IMR-90 (cell line): Measurements from ENCODE around the gene RBFOX1. TPM values are rescaled to one million over a fixed set of nuclear protein-coding genes. Genes with fewer than 3 reads are reported as not detected.

Experiments used
- ATAC-seq: fragments of 200-7000 bp; cut with Tn5 transposase; 2 replicates; pipeline ENCODE4 v1.9.1; 2020; ENCODE audit warnings: low read depth, mild to moderate bottlenecking, moderate library complexity
- BruUV-seq: library from RNA; stranded (reverse); fragments of 400-500 nt; replicated peaks from 2 replicates; lab custom pipeline; 2021; lab: Mats Ljungman, UMichigan
- CTCF ChIA-PET: fragments of 300-600 bp; formaldehyde crosslinking; extraction: SDS; loops from one replicate; lab custom pipeline; 2021; ENCODE audit warnings: antibody characterized with exemption; lab: Yijun Ruan, JAX
- POLR2A ChIA-PET: fragments of 300-600 bp; sonication (Branson Sonifier 250); formaldehyde crosslinking; loops from one replicate; lab custom pipeline; 2022; ENCODE audit warnings: antibody characterized with exemption; ENCODE audit not compliant: unreplicated experiment; lab: Charles Lee
- DNase-seq: peaks from one replicate; pipeline ENCODE4 v3.0.0; 2013
- H2AFZ ChIP-seq: replicated peaks from 2 replicates; pipeline ENCODE3; 2013; ENCODE audit warnings: low read length, mild to moderate bottlenecking; ENCODE audit not compliant: poor library complexity
- H2AK5ac ChIP-seq: 2 replicates; pipeline ENCODE4 v1.6.1; 2013; ENCODE audit warnings: low read depth, low read length, inconsistent platforms
- H2AK9ac ChIP-seq: replicated peaks from 2 replicates; pipeline ENCODE3; 2013; ENCODE audit warnings: mild to moderate bottlenecking, low read depth, low read length, moderate library complexity; ENCODE audit not compliant: poor library complexity
- H2BK120ac ChIP-seq: 2 replicates; pipeline ENCODE4 v1.6.1; 2013; ENCODE audit warnings: low read depth, low read length, inconsistent platforms
- H2BK15ac ChIP-seq: 3 replicates; pipeline ENCODE4 v1.6.1; 2013; ENCODE audit warnings: low read depth, low read length, inconsistent platforms
- H2BK20ac ChIP-seq: 2 replicates; pipeline ENCODE4 v1.6.1; 2013; ENCODE audit warnings: low read depth, mild to moderate bottlenecking, inconsistent platforms, low read length, moderate library complexity
- H2BK5ac ChIP-seq: 2 replicates; pipeline ENCODE4 v1.6.1; 2013; ENCODE audit warnings: mild to moderate bottlenecking, low read depth, low read length, inconsistent platforms; ENCODE audit not compliant: poor library complexity, severe bottlenecking
- H3K14ac ChIP-seq: replicated peaks from 2 replicates; pipeline ENCODE4 v1.6.1; 2013; ENCODE audit warnings: low read depth, low read length, inconsistent platforms
- H3K18ac ChIP-seq: 2 replicates; pipeline ENCODE4 v1.6.1; 2013; ENCODE audit warnings: low read depth, low read length, control low read depth
- H3K23ac ChIP-seq: 2 replicates; pipeline ENCODE4 v1.6.1; 2013; ENCODE audit warnings: low read depth, low read length, inconsistent platforms
- H3K27ac ChIP-seq: 2 replicates; pipeline ENCODE4 v1.5.1; 2013; ENCODE audit warnings: mild to moderate bottlenecking, control low read depth, low read length; ENCODE audit not compliant: insufficient read depth
- H3K27me3 ChIP-seq: 2 replicates; pipeline ENCODE4 v1.6.1; 2013; ENCODE audit warnings: low read length; ENCODE audit not compliant: control insufficient read depth, insufficient read depth
- H3K36me3 ChIP-seq: 2 replicates; pipeline ENCODE4 v1.6.1; 2013; ENCODE audit warnings: low read length, mixed read lengths; ENCODE audit not compliant: control insufficient read depth, insufficient read depth
- H3K4ac ChIP-seq: 2 replicates; pipeline ENCODE4 v1.6.1; 2013; ENCODE audit warnings: low read depth, low read length, inconsistent platforms
- H3K4me1 ChIP-seq: 2 replicates; pipeline ENCODE4 v1.6.1; 2013; ENCODE audit warnings: low read length, mixed read lengths; ENCODE audit not compliant: control insufficient read depth, insufficient read depth
- H3K4me2 ChIP-seq: 2 replicates; pipeline ENCODE4 v1.6.1; 2013; ENCODE audit warnings: low read depth, mild to moderate bottlenecking, control low read depth, low read length, moderate library complexity
- H3K4me3 ChIP-seq: 2 replicates; pipeline ENCODE4 v1.5.1; 2013; ENCODE audit warnings: low read depth, mild to moderate bottlenecking, control low read depth, low read length, moderate library complexity; ENCODE audit not compliant: insufficient read depth
- H3K56ac ChIP-seq: 2 replicates; pipeline ENCODE4 v1.6.1; 2013; ENCODE audit warnings: low read length, inconsistent platforms; ENCODE audit not compliant: insufficient read depth; ENCODE audit errors: extremely low read depth
- H3K79me1 ChIP-seq, 2 experiments: 2 replicates each; pipeline ENCODE4 v1.6.1; 2013; ENCODE audit warnings: low read length in 2 of 2, inconsistent platforms in 1 of 2, low read depth in 1 of 2
- H3K9ac ChIP-seq: 2 replicates; pipeline ENCODE4 v1.6.1; 2013; ENCODE audit warnings: low read depth, low read length, control low read depth
- H3K9me1 ChIP-seq: 2 replicates; pipeline ENCODE4 v1.6.1; 2013; ENCODE audit warnings: low read length, inconsistent platforms; ENCODE audit not compliant: insufficient read depth
- H3K9me3 ChIP-seq: 2 replicates; pipeline ENCODE4 v1.6.1; 2013; ENCODE audit warnings: low read length; ENCODE audit not compliant: control insufficient read depth, insufficient read depth
- H4K20me1 ChIP-seq: 2 replicates; pipeline ENCODE4 v1.6.1; 2013; ENCODE audit warnings: low read length, inconsistent platforms; ENCODE audit not compliant: insufficient read depth
- H4K5ac ChIP-seq: 2 replicates; pipeline ENCODE4 v1.6.1; 2013; ENCODE audit warnings: mild to moderate bottlenecking, low read depth, low read length, control low read depth
- H4K8ac ChIP-seq, 2 experiments: 2 replicates each; pipeline ENCODE4 v1.6.1; 2013; ENCODE audit warnings: low read depth in 2 of 2, low read length in 2 of 2, control low read depth in 1 of 2, inconsistent platforms in 1 of 2
- H4K91ac ChIP-seq: 2 replicates; pipeline ENCODE4 v1.6.1; 2013; ENCODE audit warnings: low read depth, low read length, inconsistent platforms; ENCODE audit not compliant: insufficient read depth
- BHLHE40 ChIP-seq: fragments of 150-350 bp; IDR thresholded peaks from 2 replicates; pipeline ENCODE4 v1.6.1; 2016; ENCODE audit warnings: mild to moderate bottlenecking, low read depth, low read length
- CEBPB ChIP-seq: IDR thresholded peaks from 2 replicates; pipeline ENCODE4 v1.6.1; 2012; ENCODE audit warnings: low read depth, low read length, improper control_type of control experiment
- CHD1 ChIP-seq: IDR thresholded peaks from 2 replicates; pipeline ENCODE4 v1.6.1; 2012; ENCODE audit warnings: low read depth, low read length, improper control_type of control experiment
- CTCF ChIP-seq: conservative IDR thresholded peaks from 2 replicates; pipeline ENCODE4 v1.5.1; 2012; ENCODE audit warnings: mild to moderate bottlenecking, low read depth, low read length, improper control_type of control experiment
- ELK1 ChIP-seq: fragments of 150-350 bp; IDR thresholded peaks from 2 replicates; pipeline ENCODE4 v1.6.1; 2016; ENCODE audit warnings: low read depth, mild to moderate bottlenecking, low read length, moderate library complexity, borderline replicate concordance
- FOS ChIP-seq: fragments of 150-350 bp; IDR thresholded peaks from 2 replicates; pipeline ENCODE4 v1.6.1; 2016; ENCODE audit warnings: low read depth, low read length
- MAFK ChIP-seq: IDR thresholded peaks from 2 replicates; pipeline ENCODE4 v1.6.1; 2012; ENCODE audit warnings: low read depth, low read length, improper control_type of control experiment
- MAZ ChIP-seq: IDR thresholded peaks from 2 replicates; pipeline ENCODE4 v1.6.1; 2012; ENCODE audit warnings: low read depth, mild to moderate bottlenecking, low read length, improper control_type of control experiment, moderate library complexity, borderline replicate concordance
- NFE2L2 ChIP-seq: fragments of 150-350 bp; IDR thresholded peaks from 2 replicates; pipeline ENCODE4 v1.6.1; 2016; ENCODE audit warnings: low read depth, mild to moderate bottlenecking, low read length
- POLR2A ChIP-seq: IDR thresholded peaks from 2 replicates; pipeline ENCODE4 v1.6.1; 2012; ENCODE audit warnings: mild to moderate bottlenecking, low read depth, low read length
- RAD21 ChIP-seq: IDR thresholded peaks from 2 replicates; pipeline ENCODE4 v1.6.1; 2012; ENCODE audit warnings: low read length, improper control_type of control experiment
- RFX5 ChIP-seq: IDR thresholded peaks from 2 replicates; pipeline ENCODE4 v1.8.0; 2012; ENCODE audit warnings: low read depth, mild to moderate bottlenecking, low read length, moderate library complexity
- SMC3 ChIP-seq: fragments of 150-350 bp; IDR thresholded peaks from 2 replicates; pipeline ENCODE4 v1.6.1; 2016; ENCODE audit warnings: low read depth, mild to moderate bottlenecking, antibody characterized with exemption, low read length, moderate library complexity
- USF2 ChIP-seq: fragments of 150-350 bp; IDR thresholded peaks from 2 replicates; pipeline ENCODE4 v1.6.1; 2017; ENCODE audit warnings: mild to moderate bottlenecking, antibody characterized with exemption, low read length, low read depth
- WGBS, 2 experiments: methylation state at CpG; one replicate each; pipeline versions ENCODE4 v1.1.5 to v1.1.7; 2013; ENCODE audit warnings: missing lambda C conversion rate in 2 of 2; ENCODE audit not compliant: insufficient read length in 1 of 2; ENCODE audit errors: extremely low coverage in 2 of 2; 5-methylcytosine and 5-hydroxymethylcytosine counted together
- dilution Hi-C: fragments of 300-500 bp; cut with HindIII; formaldehyde crosslinking; loops from one replicate; pipeline ENCODE4 v1.14.3; 2018; ENCODE audit warnings: low sequenced_read_pairs; ENCODE audit not compliant: unreplicated experiment
- in situ Hi-C: fragments of 300-500 bp; cut with MboI; formaldehyde crosslinking; loops from 3 replicates; pipeline ENCODE4 v1.14.3; 2019; ENCODE audit warnings: low sequenced_read_pairs, inconsistent platforms, mixed read lengths
- intact Hi-C: fragments of 100-400 bp; cut with micrococcal nuclease; formaldehyde crosslinking; loops from 2 replicates; pipeline ENCODE4 v1.10.0; 2022
- polyA plus RNA-seq, 3 experiments: library from polyadenylated mRNA; depleted of rRNA; stranded (reverse); fragments of >200 nt; gene quantifications; 2 replicates each; pipeline ENCODE4 v1.2.3, GENCODE V29; 2012; ENCODE audit warnings: low replicate concordance in 1 of 3
- total RNA-seq: library from RNA; depleted of rRNA; stranded (reverse); fragments of >200 nt; gene quantifications from 2 replicates; pipeline ENCODE4 v1.2.3, GENCODE V29; 2012

The RBFOX1 gene
- total and polyA plus RNA-seq, 2 of the 4 experiments (the other 2 are of a cell fraction), result not detected

DNA sequence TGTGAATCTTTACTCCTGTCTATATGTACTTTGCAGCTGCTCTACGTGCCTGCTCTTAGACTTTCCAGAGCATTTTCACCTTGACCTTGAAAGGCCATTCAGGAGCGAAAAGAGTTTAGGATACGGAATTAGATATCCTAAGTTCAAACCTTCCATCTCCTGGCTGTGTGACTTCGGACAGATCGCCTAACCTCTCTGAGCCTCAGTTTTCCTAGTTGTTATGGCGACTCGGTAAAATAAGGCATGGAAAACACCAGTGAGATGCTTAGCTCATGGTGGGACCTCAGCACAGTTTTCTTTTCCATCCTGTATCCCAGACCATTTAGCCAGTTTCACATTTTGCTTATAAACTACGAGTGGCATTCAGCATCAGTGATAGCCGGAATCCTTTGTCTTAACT is 233.7 kb downstream of the RBFOX1 start:
- Histone ChIP-seq H2AFZ (no peak overlapping the region), H3K9ac (no peak overlapping the region), H3K23ac (no peak overlapping the region), H3K4me1 (no peaks in the 10 kb centered on the region), H3K4ac (no peak overlapping the region), H3K56ac (no peak overlapping the region), H3K36me3 (no peaks in the 10 kb centered on the region), H3K18ac (no peak overlapping the region), H3K14ac (no peak overlapping the region), H2BK20ac (no peak overlapping the region), H3K27ac (no peak overlapping the region), H3K27me3 (no peaks in the 10 kb centered on the region), H4K20me1 (no peaks in the 10 kb centered on the region), H2AK5ac (no peak overlapping the region), H2AK9ac (no peak overlapping the region), H2BK120ac (no peak overlapping the region), H2BK5ac (no peak overlapping the region), H3K9me1 (no peaks in the 10 kb centered on the region), H4K91ac (no peak overlapping the region), H3K79me1 (no peaks in the 10 kb centered on the region), H4K8ac (no peak overlapping the region), H3K9me3 (peaks cover 18% of the 10 kb centered on the region), H2BK15ac (no peak overlapping the region), H3K4me2 (no peak overlapping the region), H4K5ac (no peak overlapping the region), H3K4me3 (no peak overlapping the region)
- BruUV-seq, result no TSS peak
- POLR2A ChIA-PET, result no interaction called here
- dilution Hi-C loops (no loop called here), intact Hi-C loops (no loop called here), in situ Hi-C loops (no loop called here)
- 80% methylated on average over 2 of the region's 9 CpGs; no CpG with 5 or more reads in 1 of the 2 experiments for WGBS, 2 experiments
- DNase-seq (no peak), ATAC-seq (no peak)
- TF ChIP-seq FOS, result no peak
- TF ChIP-seq ELK1, result no peak
- no peak for TF ChIP-seq MAFK
- no peak for TF ChIP-seq SMC3
- TF ChIP-seq NFE2L2, result no peak
- no peak for TF ChIP-seq MAZ
- TF ChIP-seq USF2, result no peak
- no peak for TF ChIP-seq CEBPB
- no peak for TF ChIP-seq CHD1
- TF ChIP-seq POLR2A, result no peak
- no peak for TF ChIP-seq CTCF
- TF ChIP-seq BHLHE40, result no peak
- no peak for TF ChIP-seq RFX5
- no peak for TF ChIP-seq RAD21
- CTCF ChIA-PET, result no interaction called here
